Measurements from ENCODE around the gene MRPL23. TPM values are rescaled to one million over a fixed set of nuclear protein-coding genes. Genes with fewer than 3 reads are reported as not detected.

The MRPL23 gene
- total and polyA plus RNA-seq, 2 of the 13 experiments (the other 11 are each of a cell fraction or from before 2014, with no cell fraction given) = 67.8 to 123 TPM

- TF ChIP-seq ZNF704 (CRISPR knock-in tag; IDR thresholded peaks at IDR 0.05; ENCODE audit: borderline replicate concordance) = no peak
- TF ChIP-seq FOXJ3 (CRISPR knock-in tag; IDR thresholded peaks at IDR 0.05; ENCODE audit: borderline replicate concordance) = no peak
- peak; percentile 41; the same call in 1 of the 2 replicates for TF ChIP-seq HNF4A (CRISPR knock-in tag; IDR thresholded peaks at IDR 0.05)
- TF ChIP-seq KDM4B (CRISPR knock-in tag; IDR thresholded peaks at IDR 0.05) = no peak
- TF ChIP-seq HES4 (CRISPR knock-in tag; IDR thresholded peaks at IDR 0.05; ENCODE audit: borderline replicate concordance) = no peak
- TF ChIP-seq ZNF772 (CRISPR knock-in tag; IDR thresholded peaks at IDR 0.05) = no peak
- H2AFZ ChIP-seq (ENCODE audit: low read length) = no peak overlapping the region
- WGBS (ENCODE audit: low lambda C conversion rate) = 0% methylated on average over 4 of the region's 4 CpGs
- peaks cover 0 to 41% of the 10 kb centered on the region in 2 experiments; a peak in 2 of 5 replicates for H3K27me3 ChIP-seq (ENCODE audit: control insufficient read depth in 1 of 2, insufficient read depth in 2 of 2, low read length in 2 of 2)
- no peaks in the 10 kb centered on the region for H4K20me1 ChIP-seq (ENCODE audit: insufficient read depth, low read length)
- no peaks in the 10 kb centered on the region for H3K79me2 ChIP-seq (ENCODE audit: insufficient read depth, low read length)
- no peaks in the 10 kb centered on the region for H3K9me3 ChIP-seq (ENCODE audit: low read length)
- ATAC-seq = no peak
- in situ Hi-C loops (cut with HindIII; ENCODE audit: extremely low pct_ligation_motif_present, low pct_unique_long_range_greater_than_20kb) (no loop called here), intact Hi-C loops (cut with micrococcal nuclease; ENCODE audit: unreplicated experiment) (no loop called here)
- no peak overlapping the region for H3K27ac ChIP-seq (ENCODE audit: extremely low read length, insufficient read depth, low read length)
- CTCF ChIA-PET (ENCODE audit: low intra/inter-chr PET ratio, low total read pairs) = no interaction called here
- no peak for FAIRE-seq
- no peaks in the 10 kb centered on the region for H3K36me3 ChIP-seq (replicated peaks in 1 of 2; ENCODE audit: control insufficient read depth in 1 of 2, insufficient read depth in 2 of 2, low read length in 2 of 2)
- H3K4me2 ChIP-seq (ENCODE audit: low read depth, low read length) = no peak overlapping the region
- no peak overlapping the region for H3K9ac ChIP-seq (ENCODE audit: insufficient read depth, low read depth, low read length)
- H3K4me3 ChIP-seq (replicated peaks in 1 of 3; ENCODE audit: insufficient read depth in 1 of 3, low read depth in 2 of 3, low read length in 3 of 3) = no peak overlapping the region
- DNase-seq (ENCODE audit: low spot score) = no peak
- H3K4me1 ChIP-seq (ENCODE audit: insufficient read depth, low read length) = peaks cover 9% of the 10 kb centered on the region
- no TSS peak for BruUV-seq (replicated peaks)
- POLR2A ChIA-PET = interaction anchor here (0.8 kb wide), 1 partner anchor 49 kb away, joined by 3 read pairs; no protein-coding TSS in a partner anchor
Observed at GRCh38 chr11:1899090-1899489, 48.0 kb upstream of the MRPL23 start.

GRCh38 chr11:1899686-1900085 lies 47.4 kb upstream of the MRPL23 start:
- H3K27ac ChIP-seq (ENCODE audit: extremely low read length, insufficient read depth, low read length) = no peak overlapping the region
- TF ChIP-seq ATM (IDR thresholded peaks at IDR 0.05; ENCODE audit: borderline replicate concordance) (no peak), ZNF567 (CRISPR knock-in tag; IDR thresholded peaks at IDR 0.05; ENCODE audit: borderline replicate concordance) (no peak), RAD51 (IDR thresholded peaks at IDR 0.05; ENCODE audit: borderline replicate concordance) (no peak), KLF15 (CRISPR knock-in tag; IDR thresholded peaks at IDR 0.05; ENCODE audit: borderline replicate concordance) (no peak), NFKB2 (CRISPR knock-in tag; IDR thresholded peaks at IDR 0.05; ENCODE audit: borderline replicate concordance) (no peak), ZNF639 (CRISPR knock-in tag; conservative IDR thresholded peaks at IDR 0.05) (no peak), GTF2F1 (IDR thresholded peaks at IDR 0.05; ENCODE audit: low read length) (no peak), BRF2 (CRISPR knock-in tag; IDR thresholded peaks at IDR 0.05) (no peak)
- DNase-seq (ENCODE audit: low spot score) (no peak), ATAC-seq (no peak), FAIRE-seq (no peak)
- in situ Hi-C loops (cut with HindIII; ENCODE audit: extremely low pct_ligation_motif_present, low pct_unique_long_range_greater_than_20kb) = no loop called here
- peaks cover 0 to 39% of the 10 kb centered on the region in 2 experiments; a peak in 2 of 5 replicates for H3K27me3 ChIP-seq (ENCODE audit: control insufficient read depth in 1 of 2, insufficient read depth in 2 of 2, low read length in 2 of 2)
- H2AFZ ChIP-seq (ENCODE audit: low read length) = no peak overlapping the region
- H3K4me3 ChIP-seq (replicated peaks in 1 of 3; ENCODE audit: insufficient read depth in 1 of 3, low read depth in 2 of 3, low read length in 3 of 3) = no peak overlapping the region
- POLR2A ChIA-PET = no interaction called here
- intact Hi-C loops (cut with micrococcal nuclease; ENCODE audit: unreplicated experiment) = no loop called here
- no peaks in the 10 kb centered on the region for H4K20me1 ChIP-seq (ENCODE audit: insufficient read depth, low read length)
- CTCF ChIA-PET (ENCODE audit: low intra/inter-chr PET ratio, low total read pairs) = no interaction called here
- H3K36me3 ChIP-seq (replicated peaks in 1 of 2; ENCODE audit: control insufficient read depth in 1 of 2, insufficient read depth in 2 of 2, low read length in 2 of 2) = no peaks in the 10 kb centered on the region
- H3K9me3 ChIP-seq (ENCODE audit: low read length) = no peaks in the 10 kb centered on the region
- WGBS (ENCODE audit: low lambda C conversion rate) = 56% methylated on average over 5 of the region's 5 CpGs
- H3K4me1 ChIP-seq (ENCODE audit: insufficient read depth, low read length) = peaks cover 9% of the 10 kb centered on the region
- no peak overlapping the region for H3K4me2 ChIP-seq (ENCODE audit: low read depth, low read length)
- no TSS peak for BruUV-seq (replicated peaks)
- H3K9ac ChIP-seq (ENCODE audit: insufficient read depth, low read depth, low read length) = no peak overlapping the region
- no peaks in the 10 kb centered on the region for H3K79me2 ChIP-seq (ENCODE audit: insufficient read depth, low read length)

Data from HepG2 (cell line).